Calu3 (cell line): Measurements from ENCODE around the gene CRY2. TPM values are rescaled to one million over a fixed set of nuclear protein-coding genes. Genes with fewer than 3 reads are reported as not detected.

ENCODE experiments used
- BruUV-seq: library from RNA; stranded (reverse); fragments of 400-500 nt; replicated peaks from 2 replicates; lab custom pipeline; 2021; lab: Mats Ljungman, UMichigan
- CTCF ChIA-PET: fragments of 300-600 bp; sonication (Branson Sonifier 250); formaldehyde crosslinking; loops from one replicate; lab custom pipeline; 2022; ENCODE audit warnings: antibody characterized with exemption; lab: Charles Lee
- DNase-seq: peaks from one replicate; pipeline ENCODE4 v3.0.0; 2022
- H3K27ac Mint-ChIP-seq: one replicate; pipeline ENCODE4 v1.8.0; 2022; ENCODE audit warnings: mixed read lengths; ENCODE audit not compliant: unreplicated experiment
- H3K27me3 Mint-ChIP-seq: one replicate; pipeline ENCODE4 v1.8.0; 2022; ENCODE audit warnings: mixed read lengths; ENCODE audit not compliant: unreplicated experiment
- H3K36me3 Mint-ChIP-seq: one replicate; pipeline ENCODE4 v1.8.0; 2022; ENCODE audit warnings: mild to moderate bottlenecking, moderate library complexity, mixed read lengths; ENCODE audit not compliant: insufficient read depth, unreplicated experiment
- H3K4me1 Mint-ChIP-seq: one replicate; pipeline ENCODE4 v1.8.0; 2022; ENCODE audit warnings: mild to moderate bottlenecking, low read depth, mixed read lengths; ENCODE audit not compliant: unreplicated experiment
- H3K4me3 Mint-ChIP-seq: one replicate; pipeline ENCODE4 v1.8.0; 2022; ENCODE audit warnings: mild to moderate bottlenecking, low read depth, moderate library complexity, mixed read lengths; ENCODE audit not compliant: unreplicated experiment
- H3K9me3 Mint-ChIP-seq: one replicate; pipeline ENCODE4 v1.8.0; 2022; ENCODE audit warnings: low read depth, mixed read lengths; ENCODE audit not compliant: unreplicated experiment
- CTCF ChIP-seq: fragments of 200-600 bp; IDR thresholded peaks from one replicate; pipeline ENCODE4 v1.8.0; 2022; ENCODE audit warnings: antibody characterized with exemption; ENCODE audit not compliant: unreplicated experiment
- intact Hi-C: fragments of 100-400 bp; cut with micrococcal nuclease; formaldehyde crosslinking; loops from one replicate; pipeline ENCODE4 v1.10.0; 2022; ENCODE audit not compliant: unreplicated experiment
- total RNA-seq: library from RNA; stranded (reverse); gene quantifications from 2 replicates; pipeline ENCODE4 v1.2.3, GENCODE V29; 2022

Gene CRY2
- total RNA-seq, 1 experiment from 2014 or later, result 14.9 TPM

GRCh38 chr11:45848654-45849081, 1.4 kb downstream of the CRY2 start:
- TF ChIP-seq CTCF, result no peak
- peak overlapping the region; percentile 85 for H3K4me3 Mint-ChIP-seq
- BruUV-seq, result no TSS peak
- H3K9me3 Mint-ChIP-seq, result no peaks in the 10 kb centered on the region
- peaks cover 21% of the 10 kb centered on the region for H3K36me3 Mint-ChIP-seq
- H3K27ac Mint-ChIP-seq, result no peak overlapping the region
- CTCF ChIA-PET, result no interaction called here
- H3K4me1 Mint-ChIP-seq, result peaks cover 22% of the 10 kb centered on the region
- intact Hi-C loops, result loop anchor here (5.0 kb wide), 1 partner anchor 41 kb away; the partner anchor contains the start of gene SLC35C1
- no peaks in the 10 kb centered on the region for H3K27me3 Mint-ChIP-seq
- no peak for DNase-seq

- Mint-ChIP-seq H3K9me3 (no peaks in the 10 kb centered on the region), H3K4me3 (no peak overlapping the region), H3K27ac (no peak overlapping the region), H3K27me3 (no peaks in the 10 kb centered on the region), H3K36me3 (peaks cover 18% of the 10 kb centered on the region), H3K4me1 (peaks cover 15% of the 10 kb centered on the region)
- no TSS peak for BruUV-seq
- intact Hi-C loops, result no loop called here
- TF ChIP-seq CTCF, result no peak
- DNase-seq, result no peak
- CTCF ChIA-PET, result no interaction called here
These were observed 3.2 kb downstream of the CRY2 start for GRCh38 chr11:45850446-45850845.

- Mint-ChIP-seq H3K27me3 (no peaks in the 10 kb centered on the region), H3K9me3 (no peaks in the 10 kb centered on the region), H3K36me3 (peaks cover 18% of the 10 kb centered on the region), H3K4me1 (peaks cover 9% of the 10 kb centered on the region), H3K4me3 (no peak overlapping the region), H3K27ac (no peak overlapping the region)
- no TSS peak for BruUV-seq
- DNase-seq, result no peak
- CTCF ChIA-PET, result interaction anchor here (0.7 kb wide), 1 partner anchor 8 kb away, joined by 3 read pairs; no protein-coding TSS in a partner anchor
- intact Hi-C loops, result no loop called here
- no peak for TF ChIP-seq CTCF
These were observed 4.0 kb downstream of the CRY2 start for GRCh38 chr11:45851228-45851627.

DNA sequence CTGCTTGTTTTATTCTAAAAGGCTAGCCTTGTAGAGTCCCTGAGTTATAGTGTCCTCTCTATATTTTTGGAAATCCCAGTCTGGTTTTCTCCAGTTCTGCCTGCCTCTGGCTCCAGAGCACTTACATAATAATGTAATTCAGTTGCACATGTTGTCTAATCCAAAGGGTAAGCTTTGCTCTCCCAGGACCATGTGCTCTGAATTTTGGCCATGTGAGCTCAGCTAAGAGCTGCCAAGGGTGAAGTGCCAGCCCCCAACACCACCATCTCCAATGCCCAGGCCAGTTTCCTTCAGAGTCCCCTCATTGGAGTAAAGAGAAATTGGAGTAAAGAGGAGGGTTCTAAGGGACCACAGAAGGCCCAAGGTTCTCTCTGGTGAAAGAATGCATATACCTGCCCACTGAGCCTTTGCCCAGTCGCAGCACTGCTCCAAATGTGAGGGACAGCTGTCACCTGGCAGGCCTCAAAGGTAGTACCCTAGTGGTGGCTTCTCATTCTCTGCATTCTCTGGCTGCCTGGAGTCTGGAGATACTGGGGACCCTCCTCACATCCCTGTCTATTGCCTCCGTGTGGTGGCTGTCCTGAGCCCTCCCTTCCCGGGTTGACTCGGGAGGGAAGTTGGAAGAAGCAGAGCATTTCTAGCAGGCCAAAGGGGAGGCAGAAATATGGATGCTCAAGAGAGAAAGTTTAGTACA, 4.9 kb downstream of the CRY2 start:
- no peaks in the 10 kb centered on the region for H3K27me3 Mint-ChIP-seq
- no TSS peak for BruUV-seq
- CTCF ChIA-PET, result no interaction called here
- intact Hi-C loops, result no loop called here
- peaks cover 12% of the 10 kb centered on the region for H3K36me3 Mint-ChIP-seq
- no peak overlapping the region for H3K4me3 Mint-ChIP-seq
- no peak for DNase-seq
- peaks cover 9% of the 10 kb centered on the region for H3K4me1 Mint-ChIP-seq
- no peak overlapping the region for H3K27ac Mint-ChIP-seq
- no peak for TF ChIP-seq CTCF
- no peaks in the 10 kb centered on the region for H3K9me3 Mint-ChIP-seq
